GM23338 (cell line): ENCODE measurements around the gene GPRC5C. TPM values are rescaled to one million over a fixed set of nuclear protein-coding genes. Genes with fewer than 3 reads are reported as not detected.

Experiments used
- ATAC-seq: fragments of 200-7000 bp; cut with Tn5 transposase; 3 replicates; pipeline ENCODE4 v1.9.1; 2020
- DNase-seq: peaks from one replicate; pipeline ENCODE4 v3.0.0-alpha.2; 2015; ENCODE audit warnings: low spot score
- H2AFZ ChIP-seq: fragments of 200-600 bp; sonication (generic); 2 replicates; pipeline ENCODE4 v1.8.0; 2016; ENCODE audit warnings: antibody characterized with exemption, mild to moderate bottlenecking, moderate library complexity
- H3F3A ChIP-seq: fragments of 200-600 bp; sonication (generic); replicated peaks from 2 replicates; pipeline ENCODE4 v1.8.0; 2017; ENCODE audit warnings: antibody characterized with exemption, mixed run types, low read depth
- H3K27ac ChIP-seq: fragments of 200-600 bp; sonication (generic); 2 replicates; pipeline ENCODE4 v1.6.1; 2016; ENCODE audit warnings: low read depth
- H3K27me3 ChIP-seq: fragments of 200-600 bp; sonication (generic); 2 replicates; pipeline ENCODE4 v1.8.0; 2016; ENCODE audit warnings: mild to moderate bottlenecking, mixed run types, moderate library complexity; ENCODE audit not compliant: insufficient read depth
- H3K36me3 ChIP-seq: fragments of 200-600 bp; sonication (generic); 2 replicates; pipeline ENCODE4 v1.8.0; 2016; ENCODE audit warnings: mild to moderate bottlenecking; ENCODE audit not compliant: insufficient read depth
- H3K4me1 ChIP-seq: fragments of 200-600 bp; sonication (generic); 2 replicates; pipeline ENCODE4 v1.8.0; 2016; ENCODE audit warnings: mild to moderate bottlenecking, moderate library complexity; ENCODE audit not compliant: insufficient read depth
- H3K4me2 ChIP-seq: fragments of 200-600 bp; sonication (generic); 2 replicates; pipeline ENCODE4 v1.7.1; 2017; ENCODE audit warnings: mixed run types
- H3K4me3 ChIP-seq: fragments of 200-600 bp; sonication (generic); 2 replicates; pipeline ENCODE4 v1.6.1; 2016; ENCODE audit warnings: mixed run types
- H3K79me2 ChIP-seq: fragments of 200-600 bp; sonication (generic); replicated peaks from 2 replicates; pipeline ENCODE4 v1.8.0; 2017; ENCODE audit warnings: mild to moderate bottlenecking; ENCODE audit not compliant: insufficient read depth
- H3K9me2 ChIP-seq: fragments of 200-600 bp; sonication (generic); 2 replicates; pipeline ENCODE4 v1.8.0; 2017; ENCODE audit not compliant: insufficient read depth
- H4K20me1 ChIP-seq: fragments of 200-600 bp; sonication (generic); replicated peaks from 2 replicates; pipeline ENCODE4 v1.8.0; 2017; ENCODE audit warnings: mild to moderate bottlenecking; ENCODE audit not compliant: insufficient read depth
- H3K27ac Mint-ChIP-seq: 2 replicates; pipeline ENCODE4 v1.8.0; 2020; ENCODE audit warnings: inconsistent platforms, mild to moderate bottlenecking, moderate library complexity, mixed read lengths
- H3K27me3 Mint-ChIP-seq: 3 replicates; pipeline ENCODE4 v1.8.0; 2022; ENCODE audit warnings: low read depth, mild to moderate bottlenecking, moderate library complexity, mixed read lengths, inconsistent platforms; ENCODE audit not compliant: insufficient read depth, poor library complexity
- H3K36me3 Mint-ChIP-seq: 3 replicates; pipeline ENCODE4 v1.8.0; 2021; ENCODE audit warnings: low read depth, mild to moderate bottlenecking, inconsistent platforms, moderate library complexity, mixed read lengths
- H3K4me1 Mint-ChIP-seq: 3 replicates; pipeline ENCODE4 v1.8.0; 2020; ENCODE audit warnings: mild to moderate bottlenecking, inconsistent platforms, mixed read lengths
- H3K4me3 Mint-ChIP-seq: 3 replicates; pipeline ENCODE4 v1.8.0; 2021; ENCODE audit warnings: moderate library complexity, mild to moderate bottlenecking, inconsistent platforms, mixed read lengths
- H3K9me3 Mint-ChIP-seq: 3 replicates; pipeline ENCODE4 v1.8.0; 2020; ENCODE audit warnings: moderate library complexity, mild to moderate bottlenecking, inconsistent platforms, mixed read lengths
- CREB1 ChIP-seq: fragments of 250-450 bp; sonication (Bioruptor Pico); IDR thresholded peaks from 2 replicates; pipeline ENCODE4 v1.5.0; 2020; ENCODE audit warnings: low read depth, mild to moderate bottlenecking, moderate library complexity
- EZH2 ChIP-seq: fragments of 200-600 bp; sonication (generic); IDR thresholded peaks from one replicate; pipeline ENCODE4 v1.8.0; 2017; ENCODE audit warnings: antibody characterized with exemption, mild to moderate bottlenecking, low read depth; ENCODE audit not compliant: unreplicated experiment
- EZH2phosphoT487 ChIP-seq: fragments of 200-600 bp; sonication (generic); IDR thresholded peaks from one replicate; pipeline ENCODE4 v1.8.1; 2018; ENCODE audit warnings: antibody characterized with exemption; ENCODE audit not compliant: unreplicated experiment
- JUNB ChIP-seq: IDR thresholded peaks from one replicate; pipeline ENCODE4 v1.6.1; 2016; ENCODE audit warnings: antibody characterized with exemption; ENCODE audit not compliant: unreplicated experiment
- NANOG ChIP-seq: IDR thresholded peaks from 2 replicates; pipeline ENCODE4 v1.6.1; 2016; ENCODE audit warnings: antibody characterized with exemption, borderline replicate concordance
- POLR2AphosphoS5 ChIP-seq: IDR thresholded peaks from 2 replicates; pipeline ENCODE4 v1.6.1; 2016; ENCODE audit warnings: antibody characterized with exemption, low read depth
- STAT1 ChIP-seq: IDR thresholded peaks from one replicate; pipeline ENCODE4 v1.6.1; 2016; ENCODE audit warnings: antibody characterized with exemption; ENCODE audit not compliant: unreplicated experiment
- ZNF114 ChIP-seq: fragments of 250-450 bp; sonication (Bioruptor Pico); IDR thresholded peaks from 2 replicates; pipeline ENCODE4 v1.5.0; 2020; ENCODE audit warnings: mild to moderate bottlenecking, moderate library complexity
- ZNF331 ChIP-seq: fragments of 250-450 bp; sonication (Bioruptor Pico); IDR thresholded peaks from 2 replicates; pipeline ENCODE4 v1.5.0; 2020; ENCODE audit warnings: low read depth, mild to moderate bottlenecking, moderate library complexity
- polyA plus RNA-seq: library from polyadenylated mRNA; unstranded; fragments of >200 nt; fragmentation: Nextera tagmentation; extraction: Ambion mirVana; gene quantifications from 2 replicates; pipeline ENCODE4 v1.2.1, GENCODE V29; 2016
- total RNA-seq: library from RNA; depleted of rRNA; stranded (reverse); fragments of >200 nt; shearing (Covaris generic); gene quantifications from 2 replicates; pipeline ENCODE4 v1.2.3, GENCODE V29; 2014
- TF ChIP-seq, protein P1 (sequence below): IDR thresholded peaks from one replicate; pipeline ENCODE4 v1.6.1; 2018; ENCODE audit warnings: antibody characterized with exemption; ENCODE audit not compliant: unreplicated experiment
- TF ChIP-seq, protein P2 (sequence below), 2 experiments: fragments of 200-600 bp in 1 of 2; sonication (generic) in 1 of 2; conservative IDR thresholded peaks; 2 replicates each; pipeline versions ENCODE4 v1.5.1 to v1.6.1; 2016 to 2017; ENCODE audit warnings: antibody characterized with exemption in 2 of 2, low read depth in 2 of 2, mild to moderate bottlenecking in 2 of 2, moderate library complexity in 1 of 2
- TF ChIP-seq, protein P3 (sequence below): fragments of 250-450 bp; sonication (Bioruptor Pico); IDR thresholded peaks from 2 replicates; pipeline ENCODE4 v1.5.0; 2020; ENCODE audit warnings: mild to moderate bottlenecking, moderate library complexity
- TF ChIP-seq, protein P4 (sequence below): IDR thresholded peaks from 2 replicates; pipeline ENCODE4 v1.6.1; 2016; ENCODE audit warnings: antibody characterized with exemption

The GPRC5C gene
- total and polyA plus RNA-seq, 2 experiments from 2014 or later, result 9.0 to 22.4 TPM

DNA sequence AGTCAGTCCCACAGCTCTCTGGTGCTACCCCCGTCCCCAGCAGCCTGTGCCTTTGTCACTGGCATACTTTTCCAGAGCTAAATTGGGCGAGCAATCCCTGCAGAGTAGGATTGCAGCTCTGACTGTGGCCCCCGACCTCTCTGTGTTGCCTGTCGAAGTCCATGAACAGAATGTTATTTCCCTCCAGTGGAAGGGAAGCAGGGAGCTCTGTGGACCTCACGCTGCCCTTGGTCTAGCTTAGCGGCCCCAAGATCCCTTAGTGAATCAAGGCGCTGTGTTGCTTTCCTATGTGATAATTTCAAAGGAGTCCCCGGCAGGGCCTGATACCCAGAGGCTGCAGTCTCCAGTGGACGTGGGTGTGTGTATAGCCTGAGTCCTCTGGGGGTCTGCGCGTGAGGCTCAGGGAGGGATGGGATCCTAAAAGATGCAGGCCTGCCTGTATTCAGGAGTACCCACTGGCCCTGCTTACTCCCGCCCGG lies 19.1 kb downstream of the GPRC5C start:
- Histone ChIP-seq H3K9me2 (no peaks in the 10 kb centered on the region), H3K4me1 (peaks cover 17% of the 10 kb centered on the region), H3K36me3 (no peaks in the 10 kb centered on the region), H3K4me3 (no peak overlapping the region), H3K79me2 (no peaks in the 10 kb centered on the region), H2AFZ (no peak overlapping the region), H3K27me3 (peaks cover 28% of the 10 kb centered on the region), H3F3A (no peaks in the 10 kb centered on the region; the same call in 1 of the 2 replicates), H3K4me2 (no peak overlapping the region), H4K20me1 (no peaks in the 10 kb centered on the region), H3K27ac (no peak overlapping the region)
- no peak overlapping the region; the same call in 1 of the 2 replicates for H3K27ac Mint-ChIP-seq
- H3K36me3 Mint-ChIP-seq, result no peaks in the 10 kb centered on the region
- H3K9me3 Mint-ChIP-seq, result no peaks in the 10 kb centered on the region
- DNase-seq (no peak), ATAC-seq (no peak)
- H3K27me3 Mint-ChIP-seq, result peaks cover 29% of the 10 kb centered on the region
- H3K4me3 Mint-ChIP-seq, result no peak overlapping the region
- peaks cover 34% of the 10 kb centered on the region for H3K4me1 Mint-ChIP-seq
- TF ChIP-seq STAT1 (no peak), JUNB (no peak), NANOG (no peak), EZH2 (no peak), ZNF114 (no peak), ZNF331 (CRISPR knock-in tag) (no peak), EZH2phosphoT487 (no peak), POLR2AphosphoS5 (no peak), CREB1 (no peak)
- TF ChIP-seq, protein P1, sequence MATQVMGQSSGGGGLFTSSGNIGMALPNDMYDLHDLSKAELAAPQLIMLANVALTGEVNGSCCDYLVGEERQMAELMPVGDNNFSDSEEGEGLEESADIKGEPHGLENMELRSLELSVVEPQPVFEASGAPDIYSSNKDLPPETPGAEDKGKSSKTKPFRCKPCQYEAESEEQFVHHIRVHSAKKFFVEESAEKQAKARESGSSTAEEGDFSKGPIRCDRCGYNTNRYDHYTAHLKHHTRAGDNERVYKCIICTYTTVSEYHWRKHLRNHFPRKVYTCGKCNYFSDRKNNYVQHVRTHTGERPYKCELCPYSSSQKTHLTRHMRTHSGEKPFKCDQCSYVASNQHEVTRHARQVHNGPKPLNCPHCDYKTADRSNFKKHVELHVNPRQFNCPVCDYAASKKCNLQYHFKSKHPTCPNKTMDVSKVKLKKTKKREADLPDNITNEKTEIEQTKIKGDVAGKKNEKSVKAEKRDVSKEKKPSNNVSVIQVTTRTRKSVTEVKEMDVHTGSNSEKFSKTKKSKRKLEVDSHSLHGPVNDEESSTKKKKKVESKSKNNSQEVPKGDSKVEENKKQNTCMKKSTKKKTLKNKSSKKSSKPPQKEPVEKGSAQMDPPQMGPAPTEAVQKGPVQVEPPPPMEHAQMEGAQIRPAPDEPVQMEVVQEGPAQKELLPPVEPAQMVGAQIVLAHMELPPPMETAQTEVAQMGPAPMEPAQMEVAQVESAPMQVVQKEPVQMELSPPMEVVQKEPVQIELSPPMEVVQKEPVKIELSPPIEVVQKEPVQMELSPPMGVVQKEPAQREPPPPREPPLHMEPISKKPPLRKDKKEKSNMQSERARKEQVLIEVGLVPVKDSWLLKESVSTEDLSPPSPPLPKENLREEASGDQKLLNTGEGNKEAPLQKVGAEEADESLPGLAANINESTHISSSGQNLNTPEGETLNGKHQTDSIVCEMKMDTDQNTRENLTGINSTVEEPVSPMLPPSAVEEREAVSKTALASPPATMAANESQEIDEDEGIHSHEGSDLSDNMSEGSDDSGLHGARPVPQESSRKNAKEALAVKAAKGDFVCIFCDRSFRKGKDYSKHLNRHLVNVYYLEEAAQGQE, result no peak
- TF ChIP-seq, protein P2, sequence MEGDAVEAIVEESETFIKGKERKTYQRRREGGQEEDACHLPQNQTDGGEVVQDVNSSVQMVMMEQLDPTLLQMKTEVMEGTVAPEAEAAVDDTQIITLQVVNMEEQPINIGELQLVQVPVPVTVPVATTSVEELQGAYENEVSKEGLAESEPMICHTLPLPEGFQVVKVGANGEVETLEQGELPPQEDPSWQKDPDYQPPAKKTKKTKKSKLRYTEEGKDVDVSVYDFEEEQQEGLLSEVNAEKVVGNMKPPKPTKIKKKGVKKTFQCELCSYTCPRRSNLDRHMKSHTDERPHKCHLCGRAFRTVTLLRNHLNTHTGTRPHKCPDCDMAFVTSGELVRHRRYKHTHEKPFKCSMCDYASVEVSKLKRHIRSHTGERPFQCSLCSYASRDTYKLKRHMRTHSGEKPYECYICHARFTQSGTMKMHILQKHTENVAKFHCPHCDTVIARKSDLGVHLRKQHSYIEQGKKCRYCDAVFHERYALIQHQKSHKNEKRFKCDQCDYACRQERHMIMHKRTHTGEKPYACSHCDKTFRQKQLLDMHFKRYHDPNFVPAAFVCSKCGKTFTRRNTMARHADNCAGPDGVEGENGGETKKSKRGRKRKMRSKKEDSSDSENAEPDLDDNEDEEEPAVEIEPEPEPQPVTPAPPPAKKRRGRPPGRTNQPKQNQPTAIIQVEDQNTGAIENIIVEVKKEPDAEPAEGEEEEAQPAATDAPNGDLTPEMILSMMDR (conservative IDR thresholded peaks at IDR 0.05; ENCODE audit: low read depth in 2 of 2), result no peak
- TF ChIP-seq, protein P3, sequence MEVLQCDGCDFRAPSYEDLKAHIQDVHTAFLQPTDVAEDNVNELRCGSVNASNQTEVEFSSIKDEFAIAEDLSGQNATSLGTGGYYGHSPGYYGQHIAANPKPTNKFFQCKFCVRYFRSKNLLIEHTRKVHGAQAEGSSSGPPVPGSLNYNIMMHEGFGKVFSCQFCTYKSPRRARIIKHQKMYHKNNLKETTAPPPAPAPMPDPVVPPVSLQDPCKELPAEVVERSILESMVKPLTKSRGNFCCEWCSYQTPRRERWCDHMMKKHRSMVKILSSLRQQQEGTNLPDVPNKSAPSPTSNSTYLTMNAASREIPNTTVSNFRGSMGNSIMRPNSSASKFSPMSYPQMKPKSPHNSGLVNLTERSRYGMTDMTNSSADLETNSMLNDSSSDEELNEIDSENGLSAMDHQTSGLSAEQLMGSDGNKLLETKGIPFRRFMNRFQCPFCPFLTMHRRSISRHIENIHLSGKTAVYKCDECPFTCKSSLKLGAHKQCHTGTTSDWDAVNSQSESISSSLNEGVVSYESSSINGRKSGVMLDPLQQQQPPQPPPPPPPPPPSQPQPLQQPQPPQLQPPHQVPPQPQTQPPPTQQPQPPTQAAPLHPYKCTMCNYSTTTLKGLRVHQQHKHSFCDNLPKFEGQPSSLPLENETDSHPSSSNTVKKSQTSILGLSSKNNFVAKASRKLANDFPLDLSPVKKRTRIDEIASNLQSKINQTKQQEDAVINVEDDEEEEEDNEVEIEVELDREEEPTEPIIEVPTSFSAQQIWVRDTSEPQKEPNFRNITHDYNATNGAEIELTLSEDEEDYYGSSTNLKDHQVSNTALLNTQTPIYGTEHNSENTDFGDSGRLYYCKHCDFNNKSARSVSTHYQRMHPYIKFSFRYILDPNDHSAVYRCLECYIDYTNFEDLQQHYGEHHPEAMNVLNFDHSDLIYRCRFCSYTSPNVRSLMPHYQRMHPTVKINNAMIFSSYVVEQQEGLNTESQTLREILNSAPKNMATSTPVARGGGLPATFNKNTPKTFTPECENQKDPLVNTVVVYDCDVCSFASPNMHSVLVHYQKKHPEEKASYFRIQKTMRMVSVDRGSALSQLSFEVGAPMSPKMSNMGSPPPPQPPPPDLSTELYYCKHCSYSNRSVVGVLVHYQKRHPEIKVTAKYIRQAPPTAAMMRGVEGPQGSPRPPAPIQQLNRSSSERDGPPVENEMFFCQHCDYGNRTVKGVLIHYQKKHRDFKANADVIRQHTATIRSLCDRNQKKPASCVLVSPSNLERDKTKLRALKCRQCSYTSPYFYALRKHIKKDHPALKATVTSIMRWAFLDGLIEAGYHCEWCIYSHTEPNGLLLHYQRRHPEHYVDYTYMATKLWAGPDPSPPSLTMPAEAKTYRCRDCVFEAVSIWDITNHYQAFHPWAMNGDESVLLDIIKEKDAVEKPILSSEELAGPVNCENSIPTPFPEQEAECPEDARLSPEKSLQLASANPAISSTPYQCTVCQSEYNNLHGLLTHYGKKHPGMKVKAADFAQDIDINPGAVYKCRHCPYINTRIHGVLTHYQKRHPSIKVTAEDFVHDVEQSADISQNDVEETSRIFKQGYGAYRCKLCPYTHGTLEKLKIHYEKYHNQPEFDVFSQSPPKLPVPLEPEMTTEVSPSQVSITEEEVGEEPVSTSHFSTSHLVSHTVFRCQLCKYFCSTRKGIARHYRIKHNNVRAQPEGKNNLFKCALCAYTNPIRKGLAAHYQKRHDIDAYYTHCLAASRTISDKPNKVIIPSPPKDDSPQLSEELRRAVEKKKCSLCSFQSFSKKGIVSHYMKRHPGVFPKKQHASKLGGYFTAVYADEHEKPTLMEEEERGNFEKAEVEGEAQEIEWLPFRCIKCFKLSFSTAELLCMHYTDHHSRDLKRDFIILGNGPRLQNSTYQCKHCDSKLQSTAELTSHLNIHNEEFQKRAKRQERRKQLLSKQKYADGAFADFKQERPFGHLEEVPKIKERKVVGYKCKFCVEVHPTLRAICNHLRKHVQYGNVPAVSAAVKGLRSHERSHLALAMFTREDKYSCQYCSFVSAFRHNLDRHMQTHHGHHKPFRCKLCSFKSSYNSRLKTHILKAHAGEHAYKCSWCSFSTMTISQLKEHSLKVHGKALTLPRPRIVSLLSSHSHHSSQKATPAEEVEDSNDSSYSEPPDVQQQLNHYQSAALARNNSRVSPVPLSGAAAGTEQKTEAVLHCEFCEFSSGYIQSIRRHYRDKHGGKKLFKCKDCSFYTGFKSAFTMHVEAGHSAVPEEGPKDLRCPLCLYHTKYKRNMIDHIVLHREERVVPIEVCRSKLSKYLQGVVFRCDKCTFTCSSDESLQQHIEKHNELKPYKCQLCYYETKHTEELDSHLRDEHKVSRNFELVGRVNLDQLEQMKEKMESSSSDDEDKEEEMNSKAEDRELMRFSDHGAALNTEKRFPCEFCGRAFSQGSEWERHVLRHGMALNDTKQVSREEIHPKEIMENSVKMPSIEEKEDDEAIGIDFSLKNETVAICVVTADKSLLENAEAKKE (CRISPR knock-in tag), result no peak
- TF ChIP-seq, protein P4, sequence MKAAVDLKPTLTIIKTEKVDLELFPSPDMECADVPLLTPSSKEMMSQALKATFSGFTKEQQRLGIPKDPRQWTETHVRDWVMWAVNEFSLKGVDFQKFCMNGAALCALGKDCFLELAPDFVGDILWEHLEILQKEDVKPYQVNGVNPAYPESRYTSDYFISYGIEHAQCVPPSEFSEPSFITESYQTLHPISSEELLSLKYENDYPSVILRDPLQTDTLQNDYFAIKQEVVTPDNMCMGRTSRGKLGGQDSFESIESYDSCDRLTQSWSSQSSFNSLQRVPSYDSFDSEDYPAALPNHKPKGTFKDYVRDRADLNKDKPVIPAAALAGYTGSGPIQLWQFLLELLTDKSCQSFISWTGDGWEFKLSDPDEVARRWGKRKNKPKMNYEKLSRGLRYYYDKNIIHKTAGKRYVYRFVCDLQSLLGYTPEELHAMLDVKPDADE, result no peak
